ENCODE measurements around the gene CFAP46. TPM values are rescaled to one million over a fixed set of nuclear protein-coding genes. Genes with fewer than 3 reads are reported as not detected.
"Not testable (repeated sequence)": the region's sequence is repeated elsewhere in the genome, so short reads cannot be mapped to it uniquely, and the experiment has no call there.

CFAP46 gene
- polyA plus RNA-seq, 3 donors from 2014 or later: not detected

- no peaks in the 10 kb centered on the region for H3K36me3 Mint-ChIP-seq
- DNase-seq: no peak
- peaks cover 13 to 14% of the 10 kb centered on the region in 2 donors for H3K4me1 Mint-ChIP-seq
- peak overlapping the region; percentile 75 to 87 (median 87) for H3K4me3 Mint-ChIP-seq
- H3K27me3 Mint-ChIP-seq (ENCODE audit: low read depth in 3 of 3): peaks cover 0 to 3% (median 0%) of the 10 kb centered on the region in 3 donors
- H3K9me3 Mint-ChIP-seq: no peaks in the 10 kb centered on the region
- H3K27ac Mint-ChIP-seq: peak overlapping the region in 1 of 6 donors; percentile 75
Measured at GRCh38 chr10:132848951-132849545, 93.3 kb downstream of the CFAP46 start.

GRCh38 chr10:132848291-132848701 lies 94.1 kb downstream of the CFAP46 start:
- H3K27ac Mint-ChIP-seq: peak overlapping the region; percentile 36 to 91 (median 74)

GRCh38 chr10:132847856-132848255 lies 94.5 kb downstream of the CFAP46 start:
- Mint-ChIP-seq H3K4me1 (peaks cover 13 to 14% of the 10 kb centered on the region in 2 donors), H3K4me3 (peak overlapping the region; percentile 75 to 87 (median 87)), H3K27me3 (ENCODE audit: low read depth in 3 of 3) (peaks cover 0 to 4% (median 0%) of the 10 kb centered on the region in 3 donors), H3K9me3 (peaks cover 0 to 1% (median 1%) of the 10 kb centered on the region in 6 donors), H3K36me3 (peaks cover 0 to under 1% (median 0%) of the 10 kb centered on the region in 3 donors), H3K27ac (peak overlapping the region; percentile 36 to 91 (median 74))
- peak in 1 of 3 donors; percentile 13 for DNase-seq

More at GRCh38 chr10:132848291-132848701, 94.1 kb downstream of the CFAP46 start:
- H3K9me3 Mint-ChIP-seq: no peaks in the 10 kb centered on the region
- no peaks in the 10 kb centered on the region for H3K36me3 Mint-ChIP-seq
- peaks cover 13 to 14% of the 10 kb centered on the region in 2 donors for H3K4me1 Mint-ChIP-seq
- H3K4me3 Mint-ChIP-seq: peak overlapping the region; percentile 75 to 87 (median 87)
- peaks cover 0 to 3% (median 0%) of the 10 kb centered on the region in 3 donors for H3K27me3 Mint-ChIP-seq (ENCODE audit: low read depth in 3 of 3)
- DNase-seq: peak; percentile 19 to 40 (median 26)

- H3K9me3 Mint-ChIP-seq: peaks cover 1 to 6% (median 5%) of the 10 kb centered on the region in 6 donors
- DNase-seq: no peak
- peak overlapping the region in 1 of 6 donors; percentile 84 for H3K27ac Mint-ChIP-seq
Measured at GRCh38 chr10:132847416-132847777, 95.0 kb downstream of the CFAP46 start.

GRCh38 chr10:132846631-132847415 lies 95.5 kb downstream of the CFAP46 start:
- Mint-ChIP-seq H3K36me3 (peaks cover 0 to 10% (median 0%) of the 10 kb centered on the region in 3 donors), H3K4me1 (peaks cover 13 to 14% of the 10 kb centered on the region in 2 donors), H3K27ac (no peak overlapping the region), H3K27me3 (ENCODE audit: low read depth in 3 of 3) (peaks cover 0 to 6% (median 5%) of the 10 kb centered on the region in 3 donors), H3K4me3 (no peak overlapping the region), H3K9me3 (peaks cover 4 to 11% (median 6%) of the 10 kb centered on the region in 6 donors)
- no peak for DNase-seq

More at GRCh38 chr10:132847416-132847777, 95.0 kb downstream of the CFAP46 start:
- Mint-ChIP-seq H3K4me1 (peaks cover 13 to 14% of the 10 kb centered on the region in 2 donors), H3K36me3 (peaks cover 0 to 5% (median 0%) of the 10 kb centered on the region in 3 donors), H3K4me3 (peak overlapping the region; percentile 75 to 87 (median 87)), H3K27me3 (ENCODE audit: low read depth in 3 of 3) (peaks cover 0 to 6% (median 1%) of the 10 kb centered on the region in 3 donors)

GRCh38 chr10:132845780-132846595 lies 96.4 kb downstream of the CFAP46 start:
- H3K27ac Mint-ChIP-seq: no peak overlapping the region
- peaks cover 4 to 13% (median 6%) of the 10 kb centered on the region in 6 donors for H3K9me3 Mint-ChIP-seq
- no peak for DNase-seq
- H3K27me3 Mint-ChIP-seq (ENCODE audit: low read depth in 3 of 3): peaks cover 0 to 5% (median 4%) of the 10 kb centered on the region in 3 donors
- H3K4me3 Mint-ChIP-seq: no peak overlapping the region
- peaks cover 13 to 14% of the 10 kb centered on the region in 2 donors for H3K4me1 Mint-ChIP-seq
- peaks cover 0 to 10% (median 0%) of the 10 kb centered on the region in 3 donors for H3K36me3 Mint-ChIP-seq

GRCh38 chr10:132845041-132845551 lies 97.3 kb downstream of the CFAP46 start:
- no peak for DNase-seq
- Mint-ChIP-seq H3K4me1 (peaks cover 13 to 14% of the 10 kb centered on the region in 2 donors), H3K36me3 (peaks cover 0 to 10% (median 0%) of the 10 kb centered on the region in 3 donors), H3K27ac (no peak overlapping the region), H3K9me3 (peaks cover 4 to 13% (median 6%) of the 10 kb centered on the region in 6 donors), H3K27me3 (ENCODE audit: low read depth in 3 of 3) (peaks cover 0 to 5% (median 3%) of the 10 kb centered on the region in 3 donors), H3K4me3 (no peak overlapping the region)

GRCh38 chr10:132844069-132844809 lies 98.1 kb downstream of the CFAP46 start:
- Mint-ChIP-seq H3K9me3 (peaks cover 4 to 13% (median 6%) of the 10 kb centered on the region in 6 donors), H3K4me3 (no peak overlapping the region), H3K27ac (no peak overlapping the region), H3K36me3 (peaks cover 0 to 10% (median 0%) of the 10 kb centered on the region in 3 donors), H3K27me3 (ENCODE audit: low read depth in 3 of 3) (peaks cover 0 to 5% (median 3%) of the 10 kb centered on the region in 3 donors), H3K4me1 (peaks cover 13 to 14% of the 10 kb centered on the region in 2 donors)
- DNase-seq: no peak

- not testable (repeated sequence) for H3K4me3 Mint-ChIP-seq; H3K36me3 Mint-ChIP-seq; H3K27me3 Mint-ChIP-seq (ENCODE audit: low read depth in 3 of 3); H3K27ac Mint-ChIP-seq; DNase-seq; H3K4me1 Mint-ChIP-seq
- H3K9me3 Mint-ChIP-seq: peaks cover 4 to 13% (median 6%) of the 10 kb centered on the region in 6 donors
Measured at GRCh38 chr10:132843276-132843675, 99.1 kb downstream of the CFAP46 start.

- peak overlapping the region in 1 of 5 donors; percentile 24 for H3K4me3 Mint-ChIP-seq
- no peak overlapping the region for H3K27ac Mint-ChIP-seq
- peaks cover 0 to 5% (median 3%) of the 10 kb centered on the region in 3 donors for H3K27me3 Mint-ChIP-seq (ENCODE audit: low read depth in 3 of 3)
- H3K4me1 Mint-ChIP-seq: no peaks in the 10 kb centered on the region
- DNase-seq: no peak
- H3K9me3 Mint-ChIP-seq: peaks cover 4 to 13% (median 6%) of the 10 kb centered on the region in 6 donors
- peaks cover 0 to 10% (median 0%) of the 10 kb centered on the region in 3 donors for H3K36me3 Mint-ChIP-seq
Measured at GRCh38 chr10:132842397-132842796, 100.0 kb downstream of the CFAP46 start.

- Mint-ChIP-seq H3K36me3 (peaks cover 0 to 10% (median 0%) of the 10 kb centered on the region in 3 donors), H3K9me3 (peaks cover 4 to 13% (median 6%) of the 10 kb centered on the region in 6 donors), H3K27ac (no peak overlapping the region), H3K27me3 (ENCODE audit: low read depth in 3 of 3) (peaks cover 0 to 5% (median 3%) of the 10 kb centered on the region in 3 donors), H3K4me3 (no peak overlapping the region), H3K4me1 (peaks cover 0 to 1% of the 10 kb centered on the region in 2 donors)
- DNase-seq: no peak
Measured at GRCh38 chr10:132841615-132841975, 100.8 kb downstream of the CFAP46 start.
